ENCODE data around the gene CRADD. TPM values are rescaled to one million over a fixed set of nuclear protein-coding genes. Genes with fewer than 3 reads are reported as not detected.

Gene CRADD
- total and polyA plus RNA-seq, 2 of the 4 experiments (the other 2 are of a cell fraction): 11.1 to 14.0 TPM

GRCh38 chr12:93725531-93725930, 48.4 kb downstream of the CRADD start:
- Histone ChIP-seq H4K8ac (ENCODE audit: low read depth in 2 of 2, low read length in 2 of 2) (no peak overlapping the region), H2BK5ac (ENCODE audit: low read depth, low read length, poor library complexity, severe bottlenecking) (no peak overlapping the region), H2BK120ac (ENCODE audit: low read depth, low read length) (no peak overlapping the region), H2AFZ (replicated peaks; ENCODE audit: low read length, poor library complexity) (no peak overlapping the region), H3K18ac (ENCODE audit: low read depth, low read length) (no peak overlapping the region), H3K56ac (ENCODE audit: extremely low read depth, insufficient read depth, low read length) (no peak overlapping the region), H3K14ac (replicated peaks; ENCODE audit: low read depth, low read length) (no peak overlapping the region), H3K4me3 (ENCODE audit: insufficient read depth, low read depth, low read length) (no peak overlapping the region), H3K36me3 (ENCODE audit: control insufficient read depth, insufficient read depth, low read length) (no peaks in the 10 kb centered on the region), H3K9me1 (ENCODE audit: insufficient read depth, low read length) (no peaks in the 10 kb centered on the region), H3K27ac (ENCODE audit: insufficient read depth, low read length) (no peak overlapping the region), H3K27me3 (ENCODE audit: control insufficient read depth, insufficient read depth, low read length) (no peaks in the 10 kb centered on the region), H3K4me1 (ENCODE audit: control insufficient read depth, insufficient read depth, low read length) (peaks cover 2% of the 10 kb centered on the region; the same call in 1 of the 2 replicates), H3K79me1 (ENCODE audit: low read depth in 1 of 2, low read length in 2 of 2) (0 out of 4 replicates have a peak, but pooled peaks cover 0 to 7% of the 10 kb centered on the region in 2 experiments), H2AK9ac (replicated peaks; ENCODE audit: low read depth, low read length, poor library complexity) (no peak overlapping the region), H2BK15ac (ENCODE audit: low read depth, low read length) (no peak overlapping the region), H2BK20ac (ENCODE audit: low read depth, low read length) (no peak overlapping the region), H3K4me2 (ENCODE audit: low read depth, low read length) (no peak overlapping the region), H4K5ac (ENCODE audit: low read depth, low read length) (no peak overlapping the region), H3K9me3 (ENCODE audit: control insufficient read depth, insufficient read depth, low read length) (no peaks in the 10 kb centered on the region), H4K91ac (ENCODE audit: insufficient read depth, low read depth, low read length) (no peak overlapping the region), H3K9ac (ENCODE audit: low read depth, low read length) (no peak overlapping the region), H2AK5ac (ENCODE audit: low read depth, low read length) (no peak overlapping the region), H3K23ac (ENCODE audit: low read depth, low read length) (no peak overlapping the region), H3K4ac (ENCODE audit: low read depth, low read length) (no peak overlapping the region), H4K20me1 (ENCODE audit: insufficient read depth, low read length) (no peaks in the 10 kb centered on the region)
- ChIA-PET CTCF (no interaction called here), POLR2A (ENCODE audit: unreplicated experiment) (no interaction called here)
- TF ChIP-seq CEBPB (IDR thresholded peaks at IDR 0.05; ENCODE audit: low read depth, low read length) (no peak), USF2 (IDR thresholded peaks at IDR 0.05; ENCODE audit: low read depth, low read length) (no peak), CHD1 (IDR thresholded peaks at IDR 0.05; ENCODE audit: low read depth, low read length) (no peak), MAFK (IDR thresholded peaks at IDR 0.05; ENCODE audit: low read depth, low read length) (no peak), MAZ (IDR thresholded peaks at IDR 0.05; ENCODE audit: borderline replicate concordance, low read depth, low read length) (no peak), RCOR1 (IDR thresholded peaks at IDR 0.05; ENCODE audit: insufficient replicate concordance, low read length) (no peak)
- intact Hi-C loops (cut with micrococcal nuclease) (no loop called here), in situ Hi-C loops (cut with MboI; ENCODE audit: low sequenced_read_pairs) (no loop called here), dilution Hi-C loops (cut with HindIII; ENCODE audit: low sequenced_read_pairs, unreplicated experiment) (no loop called here)
- ATAC-seq (ENCODE audit: low read depth) (no peak), DNase-seq (no peak)
- no TSS peak for BruUV-seq (replicated peaks)

All from IMR-90 (cell line).